Stimulated activated CD4-positive, alpha-beta T cell treated with anti-CD3 and anti-CD28 coated beads, Interleukin-12 subunit alpha, Interleukin-12 subunit beta, amount 100 ng/mL, for 48 hours (primary cell): Measurements from ENCODE around the gene PROKR2.

Experiments
- DNase-seq, 3 donors: peaks; one replicate each; pipeline ENCODE4 v3.0.0-alpha.2; 2020; ENCODE audit warnings: low read depth in 2 of 3, low spot score in 1 of 3

PROKR2 gene

GRCh38 chr20:5290596-5290995 is 26.2 kb downstream of the PROKR2 start:
- no peak for DNase-seq

GRCh38 chr20:5282561-5282960 is 34.2 kb downstream of the PROKR2 start:
- DNase-seq, result no peak

GRCh38 chr20:5279661-5280060 is 37.1 kb downstream of the PROKR2 start:
- DNase-seq, result no peak

- DNase-seq, result no peak
These were observed 44.5 kb downstream of the PROKR2 start for GRCh38 chr20:5272268-5272667.

GRCh38 chr20:5270603-5271002 is 46.2 kb downstream of the PROKR2 start:
- no peak for DNase-seq

- DNase-seq, result no peak
These were observed 48.3 kb downstream of the PROKR2 start for GRCh38 chr20:5268449-5268848.

- DNase-seq, result no peak
These were observed 49.7 kb downstream of the PROKR2 start for GRCh38 chr20:5267092-5267491.
